GM10847 (cell line): ENCODE measurements around the gene PRDM16.

Experiments
- POLR2A ChIP-seq: IDR thresholded peaks from 2 replicates; pipeline ENCODE4 v1.6.1; 2011; ENCODE audit not compliant: insufficient read length; ENCODE audit errors: extremely low read depth

Gene PRDM16

DNA sequence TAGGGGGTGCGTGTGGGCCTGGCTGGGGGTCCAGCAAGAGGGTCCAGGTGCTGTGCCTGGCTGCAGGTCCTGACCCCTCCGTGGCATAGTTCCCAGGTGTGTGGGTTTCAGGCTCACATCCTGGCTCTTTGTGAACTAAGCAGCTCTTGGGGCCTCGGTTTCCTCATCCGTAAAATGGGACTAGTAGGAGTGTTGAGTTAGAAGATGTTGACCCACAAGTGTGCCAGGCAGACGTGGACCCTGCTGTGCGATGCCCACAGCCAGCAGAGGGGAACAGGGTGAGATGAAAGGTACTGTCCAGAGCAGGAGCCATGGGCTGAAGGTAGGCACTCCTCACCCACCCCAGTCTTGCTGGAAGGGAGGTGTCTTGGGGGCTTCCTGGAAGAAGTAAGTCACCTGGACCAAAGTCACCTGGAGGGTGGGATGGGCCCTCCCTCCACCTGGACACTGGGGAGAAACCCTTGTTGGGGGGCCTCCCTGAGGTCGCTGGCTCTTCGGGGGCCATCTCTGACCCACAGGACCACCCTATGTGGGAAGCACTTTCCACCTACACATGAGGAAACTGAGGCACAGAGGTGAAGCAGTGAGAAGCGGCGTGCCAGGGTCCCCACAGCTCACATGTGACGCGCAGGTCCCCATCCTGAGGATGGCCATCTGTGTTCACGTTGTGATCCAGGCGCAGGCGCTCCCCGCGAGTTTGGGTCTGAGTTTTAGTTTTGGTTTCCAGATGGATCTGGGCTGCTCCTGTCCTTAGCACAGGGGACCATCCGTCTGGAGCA lies 386.9 kb downstream of the PRDM16 start:
- no peak for TF ChIP-seq POLR2A

DNA sequence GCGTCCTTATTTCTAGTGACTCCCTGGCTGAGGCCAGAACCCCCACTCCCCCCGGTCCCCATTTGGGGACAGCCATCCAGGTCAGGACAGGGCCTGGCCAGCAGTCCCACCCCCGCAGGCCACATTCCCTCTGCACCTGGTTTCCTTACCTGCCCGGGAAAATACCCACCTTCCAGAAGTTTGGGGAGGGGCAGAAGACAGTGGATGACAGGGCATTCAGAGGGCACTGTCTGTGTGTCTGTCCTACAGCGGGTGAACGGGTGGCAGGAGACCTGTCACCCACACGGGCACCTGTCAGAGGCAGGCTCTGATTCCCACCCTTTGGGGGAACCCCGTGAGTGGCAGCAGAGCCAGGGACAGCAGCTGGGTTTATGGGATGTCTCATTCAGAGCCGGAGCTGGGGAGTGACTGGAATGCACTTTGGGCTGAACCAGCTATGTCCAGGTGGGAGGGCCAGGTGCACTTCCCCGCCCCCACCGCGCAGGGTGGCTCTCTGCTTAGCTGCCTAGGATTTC lies 387.5 kb downstream of the PRDM16 start:
- no peak for TF ChIP-seq POLR2A

DNA sequence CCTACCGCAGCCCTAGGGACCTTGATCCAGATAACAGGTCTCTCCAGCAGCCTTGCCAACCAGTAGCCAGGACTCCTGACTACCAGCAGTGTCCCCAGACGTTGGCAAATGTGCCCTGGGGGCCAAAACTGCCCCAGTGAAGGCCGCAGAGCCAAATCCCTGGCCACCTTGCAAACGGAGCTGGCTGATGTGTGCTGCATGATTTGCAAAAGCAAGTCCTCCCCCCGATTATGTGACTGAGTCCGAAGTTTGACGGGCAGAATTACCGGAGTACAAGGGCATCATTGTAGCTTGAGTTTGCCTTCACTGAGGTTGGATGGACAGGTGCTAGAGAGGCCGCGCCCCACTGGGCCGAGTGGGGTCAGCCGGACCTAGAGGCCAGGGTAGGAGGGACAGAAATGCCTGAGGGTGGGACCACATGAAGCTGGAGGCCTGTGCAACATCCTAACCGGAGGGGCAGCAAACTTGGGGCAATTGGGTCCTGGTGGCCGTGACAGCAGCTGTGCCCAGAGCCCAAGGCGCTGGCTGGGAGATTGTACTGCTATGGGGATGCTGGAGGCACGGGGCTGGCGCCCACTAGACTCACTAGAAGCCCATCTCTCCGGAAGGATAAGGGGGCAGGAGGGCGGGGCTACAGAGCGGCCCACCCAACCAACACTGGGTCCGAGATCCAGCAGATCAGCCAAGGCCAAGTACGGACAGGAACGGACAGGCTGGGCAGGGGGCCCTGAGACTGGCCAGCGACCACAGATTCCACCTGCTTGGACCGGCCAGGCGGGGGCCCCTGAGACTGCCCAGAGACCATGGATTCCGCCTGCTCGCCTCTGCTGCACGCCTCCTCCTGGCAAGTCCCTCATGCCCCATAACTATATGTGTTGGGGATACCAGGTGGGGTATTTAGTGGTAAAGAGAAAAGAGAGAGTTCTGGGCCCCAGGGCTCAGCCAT lies 388.2 kb downstream of the PRDM16 start:
- TF ChIP-seq POLR2A = no peak

DNA sequence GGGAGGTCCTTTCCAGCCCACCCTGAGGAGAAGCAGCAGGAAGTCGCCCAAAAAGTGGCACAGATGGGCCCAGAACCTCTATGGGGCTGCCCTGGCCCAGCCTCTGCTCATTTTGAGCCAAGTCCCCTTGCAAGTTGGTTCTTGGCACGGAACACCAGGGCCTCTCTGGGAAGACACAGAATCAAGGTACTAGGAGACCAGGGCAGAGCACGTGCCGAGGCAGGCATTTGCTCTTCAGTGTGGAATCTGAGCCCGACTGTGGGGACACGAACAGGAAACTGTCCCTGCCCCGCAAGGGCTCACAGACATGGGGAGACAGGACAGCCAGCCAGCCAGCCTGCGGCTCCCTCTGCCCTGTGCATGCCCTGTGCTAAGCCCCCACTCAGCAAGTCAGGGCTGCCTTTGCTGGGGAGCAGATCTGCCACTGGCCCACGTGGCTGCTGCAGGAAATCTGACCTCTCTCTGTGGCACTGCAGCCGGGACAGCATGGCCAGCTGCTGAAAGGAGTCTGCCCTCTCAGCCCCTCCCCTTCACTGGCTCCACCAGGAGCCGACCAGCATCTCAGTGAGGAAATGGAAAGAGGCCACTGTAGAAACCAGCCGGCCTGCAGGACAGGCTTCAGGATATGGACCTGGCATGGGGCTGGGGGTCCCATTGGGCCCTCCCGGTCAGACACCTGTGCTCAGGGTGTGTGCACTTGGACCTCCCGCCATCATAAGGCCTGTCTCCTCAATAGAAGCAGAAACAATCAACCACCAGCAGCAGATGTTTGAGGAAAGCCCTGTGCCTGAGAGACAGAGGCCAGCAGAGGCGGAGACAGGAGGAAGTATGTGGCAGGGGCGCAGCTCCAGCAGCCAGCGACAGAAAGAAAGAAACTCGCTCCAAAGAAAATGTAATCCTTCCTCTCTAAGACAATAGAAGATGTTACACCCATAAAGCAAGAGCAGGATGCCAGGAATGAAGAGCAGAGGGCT lies 389.2 kb downstream of the PRDM16 start:
- TF ChIP-seq POLR2A = no peak

DNA sequence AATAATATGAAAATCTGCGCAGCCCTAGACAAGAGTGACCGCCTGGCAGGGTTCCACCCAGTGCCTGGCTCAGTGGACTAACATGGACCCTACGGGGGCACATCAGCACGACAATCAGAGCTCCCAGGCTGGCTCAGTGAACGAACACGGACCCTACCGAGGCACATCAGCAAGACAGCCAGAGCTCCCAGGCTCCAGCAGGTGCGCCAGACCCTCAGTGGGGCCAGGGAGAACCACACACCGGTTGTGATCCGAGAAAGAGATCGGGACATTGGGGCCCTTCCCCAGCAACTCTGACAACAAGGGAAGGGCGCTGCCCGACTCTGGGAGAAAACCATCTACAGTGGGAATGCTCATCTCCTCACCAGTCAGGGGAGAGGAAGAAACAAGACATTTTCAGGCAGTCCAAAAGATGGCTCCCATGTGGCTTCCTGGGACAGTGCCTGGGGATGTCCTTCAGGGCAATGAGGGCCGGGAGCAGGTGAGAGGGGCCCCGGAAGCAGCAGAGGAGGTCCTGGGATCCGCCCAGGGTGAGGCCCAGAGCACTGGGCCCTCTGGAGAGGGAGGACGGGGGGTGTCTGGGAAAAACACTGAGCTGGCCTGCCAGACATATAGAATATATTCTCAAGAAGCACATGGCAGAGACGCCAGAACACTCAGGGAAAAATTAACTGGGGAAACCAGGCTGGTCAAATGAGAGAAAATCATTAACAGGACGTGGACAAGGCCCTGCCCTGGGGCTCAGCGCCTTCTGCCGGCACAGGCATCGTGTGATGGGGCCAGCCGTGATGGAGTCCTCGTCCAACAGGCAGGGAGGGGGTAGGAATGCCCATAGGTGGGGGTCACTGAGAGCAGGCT lies 390.3 kb downstream of the PRDM16 start:
- no peak for TF ChIP-seq POLR2A

DNA sequence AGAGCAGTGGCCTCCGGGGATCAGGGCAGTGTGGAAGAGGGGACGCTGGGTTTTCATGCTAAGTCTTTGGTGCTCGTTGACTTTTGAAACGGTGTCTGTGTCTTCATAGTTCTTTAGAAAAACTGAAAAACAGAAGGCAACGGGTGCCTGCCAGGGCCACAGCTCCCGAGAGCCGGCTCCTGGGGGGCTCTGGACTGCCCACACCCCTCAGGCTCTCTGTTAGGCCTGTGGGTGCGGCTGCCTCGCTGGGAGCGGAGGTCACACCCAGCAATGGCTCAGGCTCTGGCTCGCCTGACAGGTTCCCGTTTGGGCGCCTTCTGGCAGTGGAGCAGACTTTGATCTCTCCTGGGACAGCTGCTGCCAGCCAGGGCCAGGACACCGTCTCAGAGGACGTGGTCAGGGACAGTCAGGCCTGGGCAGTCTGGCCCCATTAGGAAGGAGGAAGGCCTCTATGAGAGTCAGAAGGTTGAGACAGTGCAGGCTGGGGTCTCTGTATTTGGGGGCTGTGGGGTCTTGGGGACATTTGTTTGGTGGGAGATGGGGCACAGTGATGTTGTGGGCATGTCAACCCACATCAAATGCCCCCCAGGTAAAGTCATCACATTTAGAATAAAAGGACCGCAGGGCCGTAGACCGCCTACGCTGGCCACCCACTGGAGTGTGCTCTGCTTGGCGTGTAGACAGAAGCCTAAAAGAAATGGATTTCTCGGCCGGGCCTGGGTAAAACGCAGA lies 391.1 kb downstream of the PRDM16 start:
- no peak for TF ChIP-seq POLR2A

DNA sequence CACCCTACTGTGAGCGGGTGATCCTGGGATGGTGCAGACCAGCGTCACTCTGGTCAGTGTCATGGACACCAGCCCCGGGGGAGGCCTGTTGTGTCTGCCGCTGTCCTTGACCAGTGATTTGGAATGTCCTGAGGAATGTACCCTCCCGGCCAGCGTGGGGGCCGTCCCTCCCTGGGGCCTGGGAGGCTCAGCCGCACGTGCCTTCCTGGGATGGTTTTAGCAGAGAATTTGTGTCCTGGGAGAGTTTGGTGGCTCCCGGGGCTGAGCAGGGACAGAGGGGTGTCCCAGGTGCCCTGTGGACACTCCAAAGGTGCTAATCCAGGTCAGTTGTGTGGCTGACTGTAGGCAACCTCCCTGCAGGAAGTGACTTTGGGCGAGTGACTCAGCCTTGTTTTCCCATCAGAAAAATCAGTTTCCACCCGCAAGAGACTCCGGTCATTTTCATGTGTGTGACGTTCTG lies 391.7 kb downstream of the PRDM16 start:
- TF ChIP-seq POLR2A = no peak

DNA sequence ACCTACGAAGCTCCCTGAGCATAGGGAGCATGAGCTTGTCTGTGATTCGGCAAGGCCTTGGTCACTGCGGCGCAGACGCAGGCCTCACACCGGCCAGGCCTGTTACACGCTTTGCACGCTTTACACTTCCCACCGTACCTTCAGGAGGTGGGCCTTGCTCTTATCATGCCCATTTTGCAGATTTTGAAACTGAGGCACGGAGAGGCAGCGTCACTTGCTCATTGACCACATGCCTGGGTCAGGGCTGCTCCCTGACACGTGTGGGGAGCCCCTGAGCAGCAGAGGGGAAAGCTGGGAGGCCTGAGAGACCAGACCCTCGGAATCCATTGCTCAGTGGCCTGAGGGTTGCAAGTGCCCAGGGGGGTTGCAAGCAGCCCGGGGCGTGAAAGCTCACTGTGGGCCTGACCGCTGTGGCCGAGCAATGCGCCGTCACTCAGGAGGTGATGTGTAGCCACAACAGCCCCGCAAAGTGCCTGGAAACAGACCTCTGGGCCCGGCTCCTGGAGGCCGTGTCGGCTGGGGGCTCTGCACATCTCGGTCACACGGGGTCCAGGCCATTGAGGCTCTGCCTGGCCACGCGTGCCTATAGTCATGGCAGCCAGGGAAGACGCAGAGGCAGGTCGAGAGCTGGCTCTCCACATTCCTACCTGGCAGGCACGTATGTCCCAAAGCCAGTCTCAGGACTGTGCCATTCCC lies 392.4 kb downstream of the PRDM16 start:
- TF ChIP-seq POLR2A = no peak

DNA sequence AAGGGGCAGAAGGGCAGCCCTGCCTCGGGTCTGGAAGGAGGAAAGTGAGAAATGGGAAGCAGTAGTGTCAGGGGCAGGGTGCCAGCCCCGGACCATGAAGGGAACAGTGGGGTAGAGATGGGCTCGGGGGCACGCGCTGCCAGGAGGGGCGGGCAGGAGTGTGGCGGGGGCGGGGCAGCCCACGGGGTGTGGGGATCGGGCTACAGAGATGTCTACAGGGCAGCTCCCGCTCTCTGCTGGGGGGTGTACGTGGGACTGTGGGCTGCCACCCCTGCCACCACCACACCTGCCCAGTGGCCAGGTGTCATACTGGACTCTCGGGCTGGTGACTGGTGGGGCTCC lies 392.9 kb downstream of the PRDM16 start:
- no peak for TF ChIP-seq POLR2A

DNA sequence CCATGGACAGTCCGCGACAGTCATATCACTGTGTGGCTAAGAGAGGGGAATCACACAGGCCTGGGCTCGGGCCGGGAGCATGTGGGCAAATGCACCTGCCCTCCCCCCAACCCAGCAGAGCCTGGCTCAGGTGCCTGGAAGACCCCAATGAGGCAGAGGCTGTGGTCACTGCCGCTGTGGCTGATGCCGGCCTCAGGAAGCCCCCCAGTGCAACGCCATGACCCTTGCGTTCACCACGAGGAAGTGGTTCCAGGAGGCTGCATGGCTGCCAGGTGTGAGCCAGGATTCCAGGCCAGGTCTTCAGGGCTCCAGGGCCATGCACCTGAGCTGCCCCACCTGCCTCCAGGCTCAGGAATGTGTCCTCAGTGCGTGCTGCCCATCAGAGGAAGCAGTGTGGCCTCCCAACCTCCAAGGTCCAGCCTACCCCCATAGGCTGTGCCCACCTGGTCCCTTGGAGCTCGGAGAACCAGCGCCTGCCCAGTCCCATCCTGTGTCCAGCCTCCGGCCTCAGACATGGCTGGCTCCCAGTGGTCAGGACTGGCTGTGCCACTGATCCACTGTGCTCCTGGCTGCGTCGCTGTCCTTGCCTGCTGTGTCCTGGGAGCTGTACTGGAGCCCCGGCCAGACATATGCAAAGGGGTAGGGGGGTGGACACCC lies 393.5 kb downstream of the PRDM16 start:
- TF ChIP-seq POLR2A = no peak

DNA sequence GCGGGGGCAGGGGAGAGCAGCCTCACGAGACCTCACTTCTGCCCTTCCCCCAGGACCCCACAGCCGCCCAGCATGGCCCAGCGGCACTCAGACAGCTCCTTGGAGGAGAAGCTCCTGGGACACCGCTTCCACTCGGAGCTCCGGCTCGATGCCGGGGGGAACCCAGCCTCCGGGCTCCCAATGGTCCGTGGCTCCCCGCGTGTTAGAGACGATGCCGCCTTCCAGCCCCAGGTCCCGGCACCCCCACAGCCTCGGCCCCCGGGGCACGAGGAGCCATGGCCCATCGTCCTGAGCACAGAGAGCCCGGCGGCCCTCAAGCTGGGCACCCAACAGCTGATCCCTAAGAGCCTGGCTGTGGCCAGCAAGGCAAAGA lies 394.0 kb downstream of the PRDM16 start:
- TF ChIP-seq POLR2A = no peak

DNA sequence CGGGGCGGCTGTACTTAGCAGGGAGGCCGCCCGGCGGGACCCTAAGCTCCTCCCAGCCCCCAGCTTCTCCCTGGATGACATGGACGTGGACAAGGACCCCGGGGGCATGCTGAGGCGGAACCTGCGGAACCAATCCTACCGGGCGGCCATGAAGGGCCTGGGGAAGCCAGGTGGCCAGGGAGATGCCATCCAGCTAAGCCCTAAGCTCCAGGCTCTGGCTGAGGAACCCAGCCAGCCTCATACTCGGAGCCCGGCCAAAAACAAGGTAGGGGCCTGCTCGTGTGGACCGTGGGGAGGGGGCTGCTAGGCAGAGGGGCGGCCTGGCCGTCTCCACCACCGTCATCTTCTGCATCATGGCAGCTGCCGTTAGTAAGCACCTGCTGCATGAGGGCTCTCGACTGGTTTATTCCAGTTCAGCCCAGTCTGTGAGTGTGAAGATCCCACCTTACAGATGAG lies 394.4 kb downstream of the PRDM16 start:
- TF ChIP-seq POLR2A = no peak

DNA sequence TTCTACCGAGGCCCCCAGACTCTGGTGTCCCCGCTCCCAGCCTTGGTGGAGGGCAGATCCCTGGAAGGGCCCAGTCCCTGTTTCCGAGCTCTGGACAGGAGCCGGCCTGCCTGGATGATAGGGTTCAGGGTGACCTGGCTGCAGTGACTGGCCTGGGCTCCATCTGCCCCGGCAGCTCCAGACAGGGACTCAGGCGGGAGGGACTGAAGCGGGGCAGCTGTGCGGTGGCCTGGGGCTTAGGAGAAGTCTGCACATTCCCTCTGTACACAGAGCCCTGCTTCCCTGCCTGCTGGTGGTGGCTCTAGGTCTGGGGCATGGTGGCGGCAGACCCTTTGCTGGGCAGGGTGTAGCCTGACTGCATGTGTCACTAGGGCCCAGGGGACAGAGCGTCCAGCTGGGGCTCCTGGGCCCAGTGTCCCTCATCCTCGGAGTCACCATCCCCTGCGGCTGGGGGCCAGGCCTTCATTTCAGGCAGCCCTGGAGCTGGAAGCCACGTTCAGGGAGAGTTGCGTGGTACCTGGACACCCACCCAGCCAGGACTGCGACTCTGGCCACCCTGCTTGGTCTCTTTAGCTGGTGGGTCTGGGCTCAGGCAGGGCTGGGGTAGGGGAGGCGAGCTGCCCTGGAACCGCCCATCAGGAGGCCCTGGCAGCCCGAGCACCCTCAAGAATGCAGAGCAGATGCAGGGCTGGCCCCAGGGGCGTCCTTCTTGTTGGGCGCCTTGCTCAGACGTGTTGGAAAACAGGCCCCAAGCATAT lies 395.1 kb downstream of the PRDM16 start:
- TF ChIP-seq POLR2A = no peak
